ENCODE results near the gene ATF7IP2.
A peak's percentile ranks its signal among the peaks of the same experiment; 100 is the strongest.

The ATF7IP2 gene

DNA sequence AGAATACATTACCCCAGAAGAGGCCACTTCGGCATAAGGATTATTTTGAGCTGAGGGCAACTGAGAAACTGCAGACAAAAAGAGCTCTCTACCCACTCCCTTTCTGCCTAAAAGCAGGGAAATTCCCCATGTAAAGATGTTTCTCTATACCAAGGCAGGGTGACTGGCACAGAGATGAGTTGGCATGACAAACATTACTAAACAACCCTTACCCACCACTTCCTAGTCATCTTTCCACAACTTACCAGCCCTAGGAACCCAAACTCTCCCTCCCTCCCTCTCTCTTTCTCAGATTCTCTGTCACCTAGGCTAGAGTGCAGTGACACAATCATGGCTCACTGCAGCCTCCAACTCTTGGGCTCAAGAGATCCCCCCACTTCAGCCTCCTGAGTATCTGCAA is 126.0 kb downstream of the ATF7IP2 start:
- no peak for DNase-seq (ENCODE audit: low spot score)

DNA sequence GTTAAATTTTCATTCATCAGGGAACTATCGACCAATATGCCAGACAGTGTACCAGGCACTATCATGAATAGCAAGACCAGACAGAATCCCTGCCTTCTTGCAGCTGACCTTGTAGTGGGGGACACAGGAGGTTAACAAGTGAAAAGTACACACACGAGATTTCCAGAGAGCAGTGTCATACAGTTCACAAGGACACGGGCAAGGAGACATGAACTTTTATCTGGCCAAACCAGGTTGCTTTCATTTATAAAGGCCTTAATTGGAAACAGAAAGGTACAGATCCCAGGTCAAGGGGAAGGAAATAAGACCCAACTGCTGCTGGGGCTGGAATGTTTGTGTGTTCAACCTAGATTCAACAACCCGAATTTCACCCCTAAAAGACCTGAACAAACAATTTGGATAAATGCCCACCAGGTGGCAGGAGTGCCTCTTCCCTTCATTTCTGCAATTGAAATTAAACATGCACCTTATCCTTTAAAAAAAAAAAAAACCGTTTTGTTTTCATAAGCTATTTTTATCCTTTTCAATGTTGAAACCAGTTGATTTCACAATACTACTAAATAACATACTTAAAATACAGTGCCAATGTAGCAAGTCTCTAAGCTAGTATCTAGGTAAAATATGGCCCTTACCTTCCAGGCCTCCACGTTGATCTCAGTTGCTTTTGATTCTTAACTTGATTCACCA is 128.7 kb downstream of the ATF7IP2 start:
- DNase-seq (ENCODE audit: low spot score), result peak; percentile 30

DNA sequence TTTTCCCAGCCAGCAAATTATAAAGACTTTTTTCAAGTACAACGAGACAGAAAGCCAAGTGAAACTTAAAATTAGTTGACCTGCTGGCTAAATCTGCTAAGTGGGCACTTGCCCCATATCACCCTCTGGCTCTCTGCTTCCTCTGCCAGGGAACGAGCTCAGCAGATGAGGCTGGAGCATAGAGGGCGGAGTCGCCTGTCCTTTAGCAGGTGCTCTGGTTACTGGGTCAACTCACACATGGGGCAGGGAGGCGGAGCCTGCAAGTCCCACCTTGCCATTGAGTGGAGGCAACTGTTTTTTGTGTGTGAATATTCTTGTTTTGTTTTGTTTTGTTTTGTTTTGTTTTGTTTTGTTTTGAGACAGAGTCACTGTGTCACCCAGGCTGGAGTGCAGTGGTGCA is 132.0 kb downstream of the ATF7IP2 start:
- DNase-seq (ENCODE audit: low spot score), result no peak

DNA sequence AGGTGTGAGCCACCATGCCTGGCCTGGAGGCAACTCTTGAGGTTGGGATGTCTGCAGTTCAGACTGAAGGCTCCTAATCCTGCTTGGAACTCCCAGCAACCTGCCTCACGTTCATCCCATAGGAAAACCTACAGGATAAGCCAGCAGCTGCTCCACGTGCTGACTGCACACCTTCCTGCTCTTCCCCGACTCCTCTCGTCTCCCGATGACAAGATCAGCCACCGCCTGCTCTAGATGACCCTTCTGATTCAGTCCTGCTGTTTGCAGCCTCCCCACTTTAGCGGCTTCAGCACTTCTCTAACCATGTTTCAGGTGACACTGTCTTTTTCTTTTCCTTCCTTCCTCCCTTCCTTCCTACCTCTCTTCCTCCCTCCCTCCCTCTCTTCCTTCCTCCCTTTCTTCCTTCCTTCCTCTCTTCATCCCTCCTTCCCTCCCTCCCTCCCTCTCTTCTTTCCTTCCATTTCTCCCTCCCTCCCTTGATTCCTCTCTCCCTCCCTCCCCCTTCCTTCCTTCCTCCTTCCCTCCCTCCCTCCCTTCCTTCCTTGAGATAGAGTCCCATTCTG is 132.7 kb downstream of the ATF7IP2 start:
- no peak for DNase-seq (ENCODE audit: low spot score)

DNA sequence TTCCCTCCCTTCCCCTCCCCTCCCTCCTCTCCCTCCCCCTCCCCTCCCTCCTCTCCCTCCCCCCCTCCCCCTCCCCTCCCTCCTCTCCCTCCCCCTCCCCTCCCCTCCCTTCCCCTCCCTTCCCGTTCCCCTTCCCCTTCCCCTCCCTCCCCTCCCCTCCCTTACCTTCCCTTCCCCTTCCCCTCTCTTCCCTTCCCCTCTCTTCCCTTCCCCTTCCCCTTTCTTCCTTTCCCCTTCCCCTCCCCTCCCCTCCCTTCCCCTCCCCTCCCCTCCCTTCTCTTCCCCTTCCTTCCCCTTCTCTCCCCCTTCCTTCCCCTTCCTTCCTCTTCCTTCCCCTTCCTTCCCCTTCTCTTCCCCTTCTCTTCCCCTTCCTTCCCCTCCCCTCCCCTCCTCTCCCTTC is 133.4 kb downstream of the ATF7IP2 start:
- no peak for DNase-seq (ENCODE audit: low spot score)

DNA sequence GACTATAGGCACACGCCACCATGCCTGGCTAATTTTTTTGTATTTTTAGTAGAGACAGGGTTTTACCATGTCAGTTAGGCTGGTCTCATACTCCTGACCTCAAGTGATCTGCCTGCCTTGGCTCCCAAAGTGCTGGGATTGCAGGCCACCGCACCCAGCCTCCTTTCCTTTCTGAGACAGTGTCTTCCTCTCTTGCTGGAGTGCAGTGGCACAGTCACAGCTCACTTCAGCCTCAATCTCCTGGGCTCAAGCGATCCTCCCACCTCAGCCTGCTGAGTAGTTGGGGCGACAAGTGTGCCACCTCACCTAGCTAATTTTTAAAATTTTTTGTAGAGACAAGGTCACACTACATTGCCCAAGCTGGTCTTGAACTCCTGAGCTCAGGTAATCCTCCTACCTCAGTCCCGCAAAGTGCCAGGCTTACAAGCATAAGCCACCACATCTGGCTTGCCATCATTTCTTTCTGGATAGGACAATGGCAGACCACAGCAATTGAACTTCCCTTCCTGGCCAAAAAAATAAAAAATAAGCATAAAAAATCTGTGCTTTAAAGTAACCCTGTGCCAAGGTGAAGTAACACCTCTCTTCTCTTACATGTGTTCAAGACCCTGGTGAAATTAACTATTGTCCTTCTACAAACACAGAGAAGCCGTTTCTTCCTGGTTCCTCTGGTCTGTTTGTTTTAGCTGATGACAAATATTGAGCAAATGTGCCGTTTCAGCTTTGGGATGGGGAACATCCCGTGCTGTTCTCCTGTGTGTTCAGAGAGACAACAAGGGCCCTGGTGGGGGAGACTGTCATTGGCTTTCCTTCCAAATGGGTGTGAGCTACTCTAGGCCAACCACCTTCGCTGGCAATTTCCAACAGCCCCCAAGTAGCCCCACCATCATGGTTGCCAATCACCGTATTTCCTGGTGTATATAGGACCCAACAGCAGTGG is 134.3 kb downstream of the ATF7IP2 start:
- DNase-seq (ENCODE audit: low spot score), result no peak

DNA sequence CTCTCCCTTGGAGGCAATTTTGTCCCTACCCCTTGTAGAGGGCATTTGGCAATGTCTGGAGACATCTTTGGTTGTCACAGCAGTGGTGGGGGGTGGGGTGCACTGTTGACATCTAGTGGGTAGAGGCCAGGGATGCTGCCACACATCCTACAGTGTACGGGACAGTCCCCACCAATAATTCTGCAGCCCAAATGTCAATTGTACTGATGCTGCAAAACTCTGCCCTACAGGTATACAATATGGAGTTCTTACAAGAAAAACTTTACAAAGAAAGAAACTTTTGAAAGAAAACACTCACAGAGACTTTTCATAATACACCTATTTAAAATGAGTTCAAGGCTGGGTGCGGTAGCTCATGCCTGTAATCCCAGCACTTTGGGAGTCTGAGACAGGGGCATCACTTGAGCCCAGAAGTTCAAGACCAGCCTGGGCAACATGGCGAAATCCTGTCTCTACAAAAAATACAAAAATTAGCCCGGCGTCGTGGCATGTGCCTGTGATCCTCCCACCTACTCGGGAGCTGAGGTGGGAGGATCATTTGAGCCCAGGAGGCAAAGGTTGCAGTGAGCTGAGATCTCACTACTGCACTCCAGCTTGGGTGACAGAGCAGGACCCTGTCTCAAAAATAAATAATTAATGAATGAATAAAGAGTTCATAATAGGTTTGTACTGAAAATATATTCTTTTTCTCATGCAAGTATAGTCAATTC is 135.2 kb downstream of the ATF7IP2 start:
- DNase-seq (ENCODE audit: low spot score), result no peak

DNA sequence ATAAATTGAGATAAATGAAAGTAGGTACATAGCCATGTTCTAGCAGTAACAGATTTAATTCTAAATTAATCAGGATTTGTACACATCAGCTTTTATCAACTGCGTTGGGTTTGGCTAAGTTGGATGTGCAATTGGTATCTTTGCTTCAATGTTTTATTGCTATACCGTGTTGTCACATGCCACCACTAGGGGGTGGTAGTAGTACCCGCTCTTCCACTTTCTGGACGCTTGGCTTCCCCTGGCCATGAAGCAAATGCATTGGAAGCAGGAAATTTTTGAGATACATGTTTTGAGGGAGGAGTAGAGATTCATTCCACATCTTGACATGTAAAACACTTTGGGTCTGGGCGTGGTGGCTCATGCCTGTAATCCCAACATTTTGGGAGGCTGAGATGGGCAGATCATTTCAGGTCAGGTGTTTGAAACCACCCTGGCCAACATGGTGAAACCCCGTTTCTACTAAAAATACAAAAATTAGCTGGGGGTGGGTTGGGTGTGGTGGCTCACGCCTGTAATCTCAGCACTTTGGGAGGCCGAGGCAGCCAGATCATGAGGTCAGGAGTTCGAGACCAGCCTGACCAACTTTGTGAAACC is 135.9 kb downstream of the ATF7IP2 start:
- DNase-seq (ENCODE audit: low spot score), result peak; percentile 44

DNA sequence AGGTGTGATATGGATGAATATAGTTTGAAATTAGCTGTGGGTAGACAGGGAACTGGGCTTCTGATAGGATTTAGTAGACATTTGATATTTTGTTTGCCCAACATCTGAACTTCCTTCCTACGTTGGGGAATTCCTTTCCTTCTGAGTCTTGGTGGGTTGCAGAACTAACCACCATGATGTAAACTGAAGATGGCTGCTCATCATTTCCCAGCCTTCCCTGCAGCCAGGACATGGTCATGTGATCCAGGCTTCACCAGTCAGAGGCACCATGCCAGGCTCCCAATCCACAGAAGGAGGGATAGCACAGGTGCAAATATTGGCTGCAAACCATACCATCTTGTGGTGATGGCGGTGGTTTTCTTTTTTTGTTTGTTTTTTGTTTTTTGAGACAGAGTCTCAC is 137.1 kb downstream of the ATF7IP2 start:
- no peak for DNase-seq (ENCODE audit: low spot score)

DNA sequence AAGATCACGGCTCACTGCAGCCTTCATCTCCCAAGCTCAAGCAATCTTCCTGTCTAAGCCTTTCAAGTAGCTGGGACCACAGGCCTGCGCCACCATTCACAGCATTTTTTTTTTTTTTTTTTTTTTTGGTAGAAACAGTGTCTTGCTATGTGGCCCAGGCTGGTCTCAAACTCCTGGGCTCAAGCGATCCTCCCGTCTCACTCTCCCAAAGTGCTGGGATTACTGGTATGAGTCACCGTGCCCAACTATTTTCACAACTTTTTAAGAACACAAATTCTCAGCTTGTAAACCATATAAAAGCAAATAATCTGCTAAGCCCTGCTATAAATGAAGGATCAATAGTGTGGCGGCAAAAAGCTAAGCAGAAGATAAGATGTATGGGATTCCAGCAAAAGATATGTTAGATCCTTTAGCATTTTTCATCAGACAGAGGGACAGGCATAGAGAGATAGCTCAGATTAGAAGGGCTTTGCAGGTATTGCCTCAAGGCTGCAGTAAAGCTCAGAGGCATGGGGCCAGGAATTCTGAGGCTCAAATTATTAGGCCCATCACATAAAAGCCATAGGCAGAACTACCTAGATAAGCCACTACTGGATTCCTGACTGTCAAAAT is 139.5 kb downstream of the ATF7IP2 start:
- no peak for DNase-seq (ENCODE audit: low spot score)

DNA sequence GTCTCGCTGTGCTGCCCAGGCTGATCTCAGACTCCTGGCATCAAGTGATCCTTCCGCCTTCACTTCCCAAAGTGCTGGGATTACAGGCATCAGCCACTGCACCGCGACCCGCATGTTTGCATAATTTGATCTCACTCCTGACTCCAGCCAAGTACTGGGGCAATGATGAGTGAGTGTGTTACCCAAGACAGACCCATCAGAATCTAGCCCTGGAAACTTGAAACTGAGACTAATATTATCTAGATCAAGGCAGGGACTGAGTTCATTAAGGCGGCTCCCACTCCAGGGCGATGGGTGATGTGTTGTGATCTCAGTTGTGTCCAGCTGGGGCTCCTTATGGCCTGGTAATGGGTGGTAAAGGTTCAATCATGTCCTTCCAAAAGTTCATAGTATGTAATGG is 141.1 kb downstream of the ATF7IP2 start:
- DNase-seq (ENCODE audit: low spot score), result no peak

DNA sequence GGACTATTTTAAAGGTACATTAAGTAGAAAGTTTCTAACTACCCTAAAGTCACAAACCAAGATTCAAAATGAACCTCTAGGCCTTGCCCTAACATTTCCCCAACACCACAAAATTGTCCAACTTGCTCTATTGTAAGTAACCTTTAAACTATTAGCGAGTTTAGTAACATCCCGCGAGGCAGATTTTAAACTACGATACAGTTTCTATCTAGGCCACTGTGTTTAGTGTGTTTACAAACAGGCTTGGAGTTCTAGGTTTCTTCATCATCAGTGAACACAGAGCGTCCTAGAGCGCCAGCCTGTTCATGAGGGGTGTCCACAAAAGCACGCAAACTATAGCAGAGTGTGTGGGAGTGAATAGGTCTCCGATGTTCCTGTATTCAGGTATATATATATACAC is 142.8 kb downstream of the ATF7IP2 start:
- no peak for DNase-seq (ENCODE audit: low spot score)

DNA sequence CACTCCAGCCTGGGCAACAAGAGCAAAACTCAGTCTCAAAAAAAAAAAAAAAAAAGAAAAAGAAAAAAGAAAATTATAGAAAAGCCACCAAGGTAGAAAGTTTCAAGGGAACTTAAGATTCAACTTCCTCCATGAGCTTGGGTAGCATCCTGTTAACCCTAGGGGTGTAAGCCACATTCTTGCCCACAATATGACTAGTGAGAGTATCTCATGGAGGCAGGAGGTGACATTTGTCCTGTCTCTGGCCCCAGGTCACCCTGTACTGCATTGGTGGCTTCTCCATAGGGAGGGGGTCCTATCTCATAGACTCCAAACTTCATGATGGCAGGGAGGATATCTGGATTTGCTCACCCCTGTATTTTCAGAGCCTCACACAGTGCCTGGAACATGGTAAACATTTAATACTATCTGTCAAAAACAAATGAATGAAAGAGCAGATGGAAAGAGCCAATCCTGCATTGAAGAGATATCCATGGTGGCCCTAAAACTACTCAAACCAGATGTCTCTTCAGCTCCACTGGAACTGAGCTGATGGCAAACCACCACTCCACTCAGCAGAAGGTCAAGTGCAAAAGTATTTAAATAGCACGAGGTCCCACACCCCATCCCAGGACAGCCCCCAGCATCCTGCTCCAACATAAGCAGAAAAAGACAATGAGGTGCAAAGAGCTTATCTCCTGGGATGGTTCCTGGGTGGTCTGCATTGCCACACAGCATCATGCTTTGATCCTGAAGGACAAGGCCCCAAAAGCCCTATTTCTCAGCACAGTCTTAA is 144.2 kb downstream of the ATF7IP2 start:
- DNase-seq (ENCODE audit: low spot score), result no peak

DNA sequence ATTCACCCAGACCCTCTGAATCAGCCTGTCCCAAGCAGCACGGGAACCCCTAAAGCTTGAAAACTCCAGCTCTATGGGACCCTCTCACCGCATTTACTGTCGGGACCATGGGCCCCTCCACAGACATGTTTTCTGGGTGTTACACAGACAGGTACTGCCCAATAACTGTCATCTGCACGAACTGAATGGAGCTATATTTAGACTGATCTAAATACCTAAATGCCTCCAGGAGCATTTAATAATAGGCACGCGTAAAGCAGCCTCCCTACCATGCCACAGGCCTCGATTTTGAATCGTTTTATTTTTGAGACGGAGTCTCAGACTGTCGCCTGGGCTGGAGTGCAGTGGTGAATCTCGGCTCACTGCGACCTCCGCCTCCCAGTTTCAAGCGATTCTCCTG is 144.8 kb downstream of the ATF7IP2 start:
- no peak for DNase-seq (ENCODE audit: low spot score)

DNA sequence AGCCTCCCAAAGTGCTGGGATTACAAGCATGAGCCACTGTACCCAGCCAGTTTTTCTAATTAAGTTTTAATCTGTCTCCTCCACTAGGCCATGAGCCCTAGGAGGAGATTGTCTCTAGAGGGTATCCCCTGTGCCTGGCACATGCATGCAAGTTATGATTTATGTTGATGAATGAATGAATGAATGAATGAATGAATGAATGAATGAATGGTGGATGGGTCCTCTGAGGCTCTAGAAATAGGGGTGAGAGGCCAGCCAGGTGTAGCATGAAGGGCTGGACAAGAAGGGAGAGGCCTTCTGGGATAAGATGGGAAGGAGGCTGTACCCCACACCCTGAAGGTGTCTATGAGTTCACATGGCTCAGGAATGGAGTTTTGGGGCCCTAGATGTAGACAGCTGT is 145.7 kb downstream of the ATF7IP2 start:
- DNase-seq (ENCODE audit: low spot score), result no peak

All from CD4-positive, alpha-beta T cell treated with Interleukin-6 at 100 ng/mL for 8 hours (primary cell).